DMS 273 treated with DMSO at 0.1 percent for 48 hours (cell line): Measurements from ENCODE around the gene SULT1C3.

Source experiments
- DNase-seq: peaks from one replicate; lab custom pipeline; 2025; lab: John Stamatoyannopoulos, UW

Gene SULT1C3

DNA sequence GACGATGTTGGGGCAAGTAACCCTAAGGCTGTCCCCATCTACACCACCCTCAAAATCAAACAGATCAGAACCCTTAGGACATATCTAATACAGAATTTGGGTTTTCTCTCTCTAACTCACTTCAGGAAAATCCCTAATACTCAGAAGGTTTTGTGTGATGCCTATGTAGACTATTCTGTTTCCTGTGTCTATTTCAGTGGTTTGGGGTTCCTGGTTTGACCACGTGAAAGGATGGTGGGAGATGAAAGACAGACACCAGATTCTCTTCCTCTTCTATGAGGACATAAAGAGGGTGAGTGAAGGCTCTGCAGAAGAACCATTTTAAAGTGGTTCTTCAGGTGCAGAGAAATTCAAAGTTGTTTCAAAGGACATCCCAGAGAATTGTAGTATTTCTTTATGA, 65.2 kb downstream of the SULT1C3 start:
- DNase-seq: no peak

DNA sequence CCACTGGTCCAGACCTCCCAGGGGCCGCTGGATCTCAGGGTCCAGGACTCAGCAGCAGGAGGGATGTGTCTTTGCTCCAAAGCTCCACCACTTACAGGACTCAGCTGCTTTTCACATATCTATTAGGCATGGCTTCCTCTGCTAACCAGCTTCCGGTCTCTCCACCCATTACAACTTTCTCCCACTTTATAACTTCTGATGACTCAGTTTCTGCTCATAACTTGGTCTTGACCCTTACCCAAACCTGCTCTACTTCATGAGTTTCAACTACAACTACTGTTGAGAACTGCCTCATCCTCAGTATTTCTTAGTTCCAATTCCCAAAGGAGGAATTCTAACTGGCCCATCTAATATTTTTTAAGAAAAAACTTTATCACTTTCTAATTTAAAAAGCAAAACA, 66.1 kb downstream of the SULT1C3 start:
- DNase-seq: no peak

DNA sequence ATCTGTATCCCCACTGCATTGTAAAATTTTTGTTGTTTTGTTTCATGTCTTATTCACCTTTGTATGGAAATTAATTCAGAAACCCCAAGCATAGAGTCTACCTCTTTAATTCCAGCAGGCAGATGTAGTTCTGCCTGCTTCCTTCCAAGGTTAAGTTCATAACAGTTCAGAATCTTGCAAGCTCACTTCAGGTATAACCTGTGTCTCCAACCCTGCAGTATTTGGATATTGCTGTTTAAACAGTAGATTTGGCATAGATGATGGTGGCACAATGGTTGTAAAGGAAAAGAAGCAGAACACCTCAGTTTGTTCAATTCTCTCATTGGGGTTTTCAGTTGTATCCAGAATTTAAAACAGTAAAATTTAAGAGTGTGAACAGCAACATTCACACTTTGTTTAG, 70.1 kb downstream of the SULT1C3 start:
- no peak for DNase-seq
